ENCODE data around the gene PCDHGC3. TPM values are rescaled to one million over a fixed set of nuclear protein-coding genes. Genes with fewer than 3 reads are reported as not detected.

Gene PCDHGC3
- polyA plus RNA-seq, 2 of the 4 experiments (the other 2 are of a cell fraction), result 1.9 to 5.2 TPM

DNA sequence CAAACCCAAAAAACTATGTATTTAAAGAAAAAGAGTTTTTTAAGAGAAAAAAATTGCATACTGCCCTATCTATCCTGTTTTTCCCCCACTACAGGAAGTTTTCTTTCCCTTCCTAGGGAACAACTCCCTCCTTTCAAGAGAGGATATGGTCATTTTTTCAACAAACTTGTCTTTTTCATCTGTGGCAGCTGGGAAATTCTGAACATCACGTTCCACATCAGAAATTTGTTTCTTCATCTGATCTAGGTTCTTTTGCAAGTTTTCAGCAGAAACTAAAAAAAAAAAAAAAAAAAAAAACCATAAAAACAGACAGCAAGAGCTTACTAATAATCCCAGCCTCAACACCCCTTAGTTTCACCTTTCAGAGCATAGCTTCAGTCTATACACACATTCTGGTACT is 51.7 kb downstream of the PCDHGC3 start:
- ChIA-PET POLR2A (no interaction called here), CTCF (interaction anchor here (0.9 to 12.8 kb wide), 8 partner anchors 19 to 433 kb away, joined by 3 to 163 read pairs (median 6); partner anchors contain the start of genes PCDHB11, PCDHB2, PCDHGA2 and PCDHGA7)
- TF ChIP-seq ESRRA (IDR thresholded peaks at IDR 0.05; ENCODE audit: borderline replicate concordance, low read length) (no peak), NFE2L2 (conservative IDR thresholded peaks at IDR 0.05; ENCODE audit: low read length) (no peak), HOXB5 (CRISPR knock-in tag; IDR thresholded peaks at IDR 0.05) (no peak), KDM5A (IDR thresholded peaks at IDR 0.05) (no peak), RNF2 (IDR thresholded peaks at IDR 0.05; ENCODE audit: borderline replicate concordance, low read depth) (no peak), EHF (CRISPR knock-in tag; IDR thresholded peaks at IDR 0.05) (no peak), CBX8 (IDR thresholded peaks at IDR 0.05) (no peak), POLR2A (IDR thresholded peaks at IDR 0.05; ENCODE audit: low read length) (no peak), RFX5 (IDR thresholded peaks at IDR 0.05) (no peak), PHF8 (IDR thresholded peaks at IDR 0.05; ENCODE audit: borderline replicate concordance, low read depth) (no peak), ZFP36 (IDR thresholded peaks at IDR 0.05; ENCODE audit: borderline replicate concordance, partially characterized antibody) (no peak), NR3C1 (IDR thresholded peaks at IDR 0.05) (no peak), TFCP2L1 (CRISPR knock-in tag; IDR thresholded peaks at IDR 0.05) (no peak)
- TF ChIP-seq, protein P1, sequence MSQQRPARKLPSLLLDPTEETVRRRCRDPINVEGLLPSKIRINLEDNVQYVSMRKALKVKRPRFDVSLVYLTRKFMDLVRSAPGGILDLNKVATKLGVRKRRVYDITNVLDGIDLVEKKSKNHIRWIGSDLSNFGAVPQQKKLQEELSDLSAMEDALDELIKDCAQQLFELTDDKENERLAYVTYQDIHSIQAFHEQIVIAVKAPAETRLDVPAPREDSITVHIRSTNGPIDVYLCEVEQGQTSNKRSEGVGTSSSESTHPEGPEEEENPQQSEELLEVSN (IDR thresholded peaks at IDR 0.05; ENCODE audit: borderline replicate concordance, low read depth), result no peak
- DNase-seq (ENCODE audit: low read depth in 1 of 2, low spot score in 1 of 2), result no peak
- 89% methylated on average over 1 of the region's 1 CpG for WGBS (ENCODE audit: missing lambda C conversion rate)
- FAIRE-seq, result no peak
- ATAC-seq, result no peak
- Histone ChIP-seq H3K9me3 (no peaks in the 10 kb centered on the region), H3K4me1 (peaks cover 16% of the 10 kb centered on the region; the same call in 2 of the 3 replicates), H3K4me2 (no peak overlapping the region), H3K27ac (no peak overlapping the region), H3K4me3 (no peak overlapping the region)

Other genes starting within 250 kb of the PCDHGC3 start
- 0.09 and 0.13 TPM in 2 replicates for gene PCDHB15, start 230.6 kb upstream of the PCDHGC3 start, polyA plus RNA-seq (2011; rRNA removed)
- 0.04 to 0.12 TPM (median 0.05 TPM) in 3 replicates for gene PCDHB15, start 230.6 kb upstream of the PCDHGC3 start, polyA plus RNA-seq (2017; fragmentation: RNase III; extraction: RNeasy Plus Mini Kit Qiagen cat#74134 plus additional on column Dnase treatment)
- gene SLC25A2, start 171.9 kb upstream of the PCDHGC3 start, polyA plus RNA-seq (2011; rRNA removed), result 0.08 TPM in 1 of 2 replicates, not detected in the other
- not detected in 3 replicates for gene SLC25A2, start 171.9 kb upstream of the PCDHGC3 start, polyA plus RNA-seq (2017; fragmentation: RNase III; extraction: RNeasy Plus Mini Kit Qiagen cat#74134 plus additional on column Dnase treatment)
- 78.1 and 90.6 TPM in 2 replicates for gene TAF7, start 155.2 kb upstream of the PCDHGC3 start, polyA plus RNA-seq (2011; rRNA removed)
- gene TAF7, start 155.2 kb upstream of the PCDHGC3 start, polyA plus RNA-seq (2017; fragmentation: RNase III; extraction: RNeasy Plus Mini Kit Qiagen cat#74134 plus additional on column Dnase treatment), result 67.3 to 72.6 TPM (median 71.3 TPM) in 3 replicates
- 0.66 and 0.71 TPM in 2 replicates for gene PCDHGA1, start 145.5 kb upstream of the PCDHGC3 start, polyA plus RNA-seq (2011; rRNA removed)
- 0.32 to 0.42 TPM (median 0.33 TPM) in 3 replicates for gene PCDHGA1, start 145.5 kb upstream of the PCDHGC3 start, polyA plus RNA-seq (2017; fragmentation: RNase III; extraction: RNeasy Plus Mini Kit Qiagen cat#74134 plus additional on column Dnase treatment)
- gene PCDHGA2, start 137.2 kb upstream of the PCDHGC3 start, polyA plus RNA-seq (2011; rRNA removed), result 1.6 and 1.7 TPM in 2 replicates
- gene PCDHGA2, start 137.2 kb upstream of the PCDHGC3 start, polyA plus RNA-seq (2017; fragmentation: RNase III; extraction: RNeasy Plus Mini Kit Qiagen cat#74134 plus additional on column Dnase treatment), result 0.47 to 0.78 TPM (median 0.58 TPM) in 3 replicates
- 0.07 TPM in 1 of 2 replicates, not detected in the other for gene PCDHGA3, start 132.1 kb upstream of the PCDHGC3 start, polyA plus RNA-seq (2011; rRNA removed)
- gene PCDHGA3, start 132.1 kb upstream of the PCDHGC3 start, polyA plus RNA-seq (2017; fragmentation: RNase III; extraction: RNeasy Plus Mini Kit Qiagen cat#74134 plus additional on column Dnase treatment), result not detected in 3 replicates
- 3.7 and 3.9 TPM in 2 replicates for gene PCDHGB1, start 125.9 kb upstream of the PCDHGC3 start, polyA plus RNA-seq (2011; rRNA removed)
- gene PCDHGB1, start 125.9 kb upstream of the PCDHGC3 start, polyA plus RNA-seq (2017; fragmentation: RNase III; extraction: RNeasy Plus Mini Kit Qiagen cat#74134 plus additional on column Dnase treatment), result 1.3 to 1.6 TPM (median 1.5 TPM) in 3 replicates
- gene PCDHGA4, start 120.9 kb upstream of the PCDHGC3 start, polyA plus RNA-seq (2011; rRNA removed), result 0.48 and 0.61 TPM in 2 replicates
- 0.10 to 0.15 TPM (median 0.13 TPM) in 3 replicates for gene PCDHGA4, start 120.9 kb upstream of the PCDHGC3 start, polyA plus RNA-seq (2017; fragmentation: RNase III; extraction: RNeasy Plus Mini Kit Qiagen cat#74134 plus additional on column Dnase treatment)
- gene PCDHGB2, start 116.0 kb upstream of the PCDHGC3 start, polyA plus RNA-seq (2011; rRNA removed), result 0.36 and 0.54 TPM in 2 replicates
- gene PCDHGB2, start 116.0 kb upstream of the PCDHGC3 start, polyA plus RNA-seq (2017; fragmentation: RNase III; extraction: RNeasy Plus Mini Kit Qiagen cat#74134 plus additional on column Dnase treatment), result 0.04 to 0.05 TPM (median 0.05 TPM) in 3 replicates
- 0.37 and 0.57 TPM in 2 replicates for gene PCDHGA5, start 111.8 kb upstream of the PCDHGC3 start, polyA plus RNA-seq (2011; rRNA removed)
- gene PCDHGA5, start 111.8 kb upstream of the PCDHGC3 start, polyA plus RNA-seq (2017; fragmentation: RNase III; extraction: RNeasy Plus Mini Kit Qiagen cat#74134 plus additional on column Dnase treatment), result 0.09 to 0.18 TPM (median 0.13 TPM) in 3 replicates
- 1.1 and 1.2 TPM in 2 replicates for gene PCDHGB3, start 105.7 kb upstream of the PCDHGC3 start, polyA plus RNA-seq (2011; rRNA removed)
- 0.16 to 0.44 TPM (median 0.28 TPM) in 3 replicates for gene PCDHGB3, start 105.7 kb upstream of the PCDHGC3 start, polyA plus RNA-seq (2017; fragmentation: RNase III; extraction: RNeasy Plus Mini Kit Qiagen cat#74134 plus additional on column Dnase treatment)
- gene PCDHGA6, start 102.1 kb upstream of the PCDHGC3 start, polyA plus RNA-seq (2011; rRNA removed), result 0.98 and 1.0 TPM in 2 replicates
- gene PCDHGA6, start 102.1 kb upstream of the PCDHGC3 start, polyA plus RNA-seq (2017; fragmentation: RNase III; extraction: RNeasy Plus Mini Kit Qiagen cat#74134 plus additional on column Dnase treatment), result 0.22 to 0.37 TPM (median 0.23 TPM) in 3 replicates
- gene PCDHGA7, start 93.2 kb upstream of the PCDHGC3 start, polyA plus RNA-seq (2011; rRNA removed), result 0.95 and 1.1 TPM in 2 replicates
- 0.70 to 0.84 TPM (median 0.76 TPM) in 3 replicates for gene PCDHGA7, start 93.2 kb upstream of the PCDHGC3 start, polyA plus RNA-seq (2017; fragmentation: RNase III; extraction: RNeasy Plus Mini Kit Qiagen cat#74134 plus additional on column Dnase treatment)
- gene PCDHGB4, start 88.3 kb upstream of the PCDHGC3 start, polyA plus RNA-seq (2011; rRNA removed), result 1.4 and 1.5 TPM in 2 replicates
- gene PCDHGB4, start 88.3 kb upstream of the PCDHGC3 start, polyA plus RNA-seq (2017; fragmentation: RNase III; extraction: RNeasy Plus Mini Kit Qiagen cat#74134 plus additional on column Dnase treatment), result 0.90 to 1.6 TPM (median 1.1 TPM) in 3 replicates
- gene PCDHGA8, start 83.3 kb upstream of the PCDHGC3 start, polyA plus RNA-seq (2011; rRNA removed), result 0.08 and 0.11 TPM in 2 replicates
- gene PCDHGA8, start 83.3 kb upstream of the PCDHGC3 start, polyA plus RNA-seq (2017; fragmentation: RNase III; extraction: RNeasy Plus Mini Kit Qiagen cat#74134 plus additional on column Dnase treatment), result 0.03 to 0.04 TPM (median 0.04 TPM) in 3 replicates
- 2.6 and 3.2 TPM in 2 replicates for gene PCDHGB5, start 78.0 kb upstream of the PCDHGC3 start, polyA plus RNA-seq (2011; rRNA removed)
- 1.9 to 2.8 TPM (median 2.5 TPM) in 3 replicates for gene PCDHGB5, start 78.0 kb upstream of the PCDHGC3 start, polyA plus RNA-seq (2017; fragmentation: RNase III; extraction: RNeasy Plus Mini Kit Qiagen cat#74134 plus additional on column Dnase treatment)
- gene PCDHGA9, start 73.2 kb upstream of the PCDHGC3 start, polyA plus RNA-seq (2011; rRNA removed), result 0.22 and 0.40 TPM in 2 replicates
- gene PCDHGA9, start 73.2 kb upstream of the PCDHGC3 start, polyA plus RNA-seq (2017; fragmentation: RNase III; extraction: RNeasy Plus Mini Kit Qiagen cat#74134 plus additional on column Dnase treatment), result 0.01 to 0.09 TPM (median 0.03 TPM) in 3 replicates
- 0.21 and 0.30 TPM in 2 replicates for gene PCDHGB6, start 67.9 kb upstream of the PCDHGC3 start, polyA plus RNA-seq (2011; rRNA removed)
- 0.08 to 0.09 TPM (median 0.09 TPM) in 3 replicates for gene PCDHGB6, start 67.9 kb upstream of the PCDHGC3 start, polyA plus RNA-seq (2017; fragmentation: RNase III; extraction: RNeasy Plus Mini Kit Qiagen cat#74134 plus additional on column Dnase treatment)
- 0.04 and 0.08 TPM in 2 replicates for gene PCDHGA10, start 63.0 kb upstream of the PCDHGC3 start, polyA plus RNA-seq (2011; rRNA removed)
- 0.01 TPM in 1 of 3 replicates, not detected in the others for gene PCDHGA10, start 63.0 kb upstream of the PCDHGC3 start, polyA plus RNA-seq (2017; fragmentation: RNase III; extraction: RNeasy Plus Mini Kit Qiagen cat#74134 plus additional on column Dnase treatment)
- gene PCDHGB7, start 58.3 kb upstream of the PCDHGC3 start, polyA plus RNA-seq (2011; rRNA removed), result 0.14 and 0.16 TPM in 2 replicates
- gene PCDHGB7, start 58.3 kb upstream of the PCDHGC3 start, polyA plus RNA-seq (2017; fragmentation: RNase III; extraction: RNeasy Plus Mini Kit Qiagen cat#74134 plus additional on column Dnase treatment), result 0.03 to 0.06 TPM (median 0.05 TPM) in 3 replicates
- 0.05 and 0.10 TPM in 2 replicates for gene PCDHGA11, start 54.9 kb upstream of the PCDHGC3 start, polyA plus RNA-seq (2011; rRNA removed)
- gene PCDHGA11, start 54.9 kb upstream of the PCDHGC3 start, polyA plus RNA-seq (2017; fragmentation: RNase III; extraction: RNeasy Plus Mini Kit Qiagen cat#74134 plus additional on column Dnase treatment), result 0.01 TPM in 1 of 3 replicates, not detected in the others
- gene PCDHGA12, start 45.5 kb upstream of the PCDHGC3 start, polyA plus RNA-seq (2011; rRNA removed), result 0.05 and 0.07 TPM in 2 replicates
- 0.03 TPM in 1 of 3 replicates, not detected in the others for gene PCDHGA12, start 45.5 kb upstream of the PCDHGC3 start, polyA plus RNA-seq (2017; fragmentation: RNase III; extraction: RNeasy Plus Mini Kit Qiagen cat#74134 plus additional on column Dnase treatment)
- 0.06 and 0.07 TPM in 2 replicates for gene PCDHGC4, start 9.1 kb downstream of the PCDHGC3 start, polyA plus RNA-seq (2011; rRNA removed)
- gene PCDHGC4, start 9.1 kb downstream of the PCDHGC3 start, polyA plus RNA-seq (2017; fragmentation: RNase III; extraction: RNeasy Plus Mini Kit Qiagen cat#74134 plus additional on column Dnase treatment), result 0.03 TPM in 1 of 3 replicates, not detected in the others
- 0.08 TPM in 1 of 2 replicates, not detected in the other for gene PCDHGC5, start 13.1 kb downstream of the PCDHGC3 start, polyA plus RNA-seq (2011; rRNA removed)
- gene PCDHGC5, start 13.1 kb downstream of the PCDHGC3 start, polyA plus RNA-seq (2017; fragmentation: RNase III; extraction: RNeasy Plus Mini Kit Qiagen cat#74134 plus additional on column Dnase treatment), result 0.03 TPM in 1 of 3 replicates, not detected in the others
- gene DIAPH1, start 143.0 kb downstream of the PCDHGC3 start, polyA plus RNA-seq (2011; rRNA removed), result 53.4 and 82.2 TPM in 2 replicates
- 57.4 to 59.8 TPM (median 59.4 TPM) in 3 replicates for gene DIAPH1, start 143.0 kb downstream of the PCDHGC3 start, polyA plus RNA-seq (2017; fragmentation: RNase III; extraction: RNeasy Plus Mini Kit Qiagen cat#74134 plus additional on column Dnase treatment)
- 67.3 and 80.0 TPM in 2 replicates for gene HDAC3, start 160.9 kb downstream of the PCDHGC3 start, polyA plus RNA-seq (2011; rRNA removed)
- 51.1 to 56.9 TPM (median 51.7 TPM) in 3 replicates for gene HDAC3, start 160.9 kb downstream of the PCDHGC3 start, polyA plus RNA-seq (2017; fragmentation: RNase III; extraction: RNeasy Plus Mini Kit Qiagen cat#74134 plus additional on column Dnase treatment)
- gene RELL2, start 161.0 kb downstream of the PCDHGC3 start, polyA plus RNA-seq (2011; rRNA removed), result 2.8 and 3.6 TPM in 2 replicates
- gene RELL2, start 161.0 kb downstream of the PCDHGC3 start, polyA plus RNA-seq (2017; fragmentation: RNase III; extraction: RNeasy Plus Mini Kit Qiagen cat#74134 plus additional on column Dnase treatment), result 5.0 to 6.5 TPM (median 6.5 TPM) in 3 replicates
- 11.0 and 12.2 TPM in 2 replicates for gene FCHSD1, start 175.5 kb downstream of the PCDHGC3 start, polyA plus RNA-seq (2011; rRNA removed)
- 10.1 to 14.5 TPM (median 14.0 TPM) in 3 replicates for gene FCHSD1, start 175.5 kb downstream of the PCDHGC3 start, polyA plus RNA-seq (2017; fragmentation: RNase III; extraction: RNeasy Plus Mini Kit Qiagen cat#74134 plus additional on column Dnase treatment)
- 3.0 and 4.5 TPM in 2 replicates for gene ARAP3, start 206.3 kb downstream of the PCDHGC3 start, polyA plus RNA-seq (2011; rRNA removed)
- 5.1 to 6.9 TPM (median 6.6 TPM) in 3 replicates for gene ARAP3, start 206.3 kb downstream of the PCDHGC3 start, polyA plus RNA-seq (2017; fragmentation: RNase III; extraction: RNeasy Plus Mini Kit Qiagen cat#74134 plus additional on column Dnase treatment)

Data from A549 (cell line).